AML-193 (cell line): ENCODE data around the gene ERVK3-1.
"Not testable (repeated sequence)": the region's sequence is repeated elsewhere in the genome, so short reads cannot be mapped to it uniquely, and the experiment has no call there.

ENCODE experiments used
- DNase-seq, 2 experiments: peaks; one replicate each; lab custom pipeline; 2025; lab: John Stamatoyannopoulos, UW

The ERVK3-1 gene

DNA sequence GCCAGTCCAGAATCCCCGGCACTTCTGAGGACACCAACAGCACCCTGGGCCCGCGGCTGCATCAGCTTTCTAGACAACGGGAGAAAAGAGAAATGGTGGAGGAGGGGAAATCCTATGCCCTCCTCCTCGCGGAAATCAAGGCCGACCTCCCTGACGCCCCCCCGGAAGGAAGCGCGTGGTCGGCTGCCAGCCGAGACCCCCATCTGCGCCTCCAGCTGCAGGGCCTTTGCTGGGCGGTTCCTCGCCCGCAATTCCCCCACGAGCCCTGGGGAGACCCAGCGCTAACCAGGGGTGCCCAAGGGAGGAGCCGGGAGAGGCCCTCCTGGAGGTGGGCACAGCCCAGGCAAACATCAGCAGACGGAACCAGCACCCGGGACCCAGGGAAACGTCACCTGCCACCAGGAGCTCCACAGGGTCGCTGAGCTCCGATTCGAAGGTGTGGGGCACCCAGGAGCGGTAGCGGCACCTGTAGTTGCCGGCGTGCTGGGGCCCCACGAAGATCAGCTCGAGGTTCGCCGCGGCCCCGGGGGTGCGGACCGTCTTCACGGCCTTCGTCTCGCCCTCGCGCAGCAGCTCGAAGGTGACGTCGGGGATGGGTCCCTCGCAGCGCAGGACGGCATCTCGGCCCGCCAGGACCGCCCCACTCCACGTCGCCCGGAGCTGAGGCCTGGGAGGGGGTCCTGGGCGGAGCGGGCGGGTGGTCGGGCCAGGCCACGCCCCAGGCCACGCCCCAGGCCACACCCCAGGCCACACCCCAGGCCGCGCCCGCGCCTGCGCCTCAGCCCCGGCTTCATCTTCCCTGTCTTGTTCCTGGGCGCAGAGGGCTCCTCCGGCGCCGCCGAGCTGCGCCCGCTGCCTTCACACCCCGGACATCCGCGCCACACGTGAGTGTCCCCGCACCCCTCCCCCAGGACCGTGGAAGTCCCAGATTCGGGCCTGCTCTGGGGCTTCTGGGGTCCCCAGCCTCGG lies 42.1 kb downstream of the ERVK3-1 start:
- DNase-seq: peak; percentile 21 to 27

- DNase-seq: not testable (repeated sequence)
These were observed 42.9 kb downstream of the ERVK3-1 start for GRCh38 chr19:58348080-58348479.

- no peak for DNase-seq
These were observed 44.4 kb downstream of the ERVK3-1 start for GRCh38 chr19:58349590-58349989.

DNA sequence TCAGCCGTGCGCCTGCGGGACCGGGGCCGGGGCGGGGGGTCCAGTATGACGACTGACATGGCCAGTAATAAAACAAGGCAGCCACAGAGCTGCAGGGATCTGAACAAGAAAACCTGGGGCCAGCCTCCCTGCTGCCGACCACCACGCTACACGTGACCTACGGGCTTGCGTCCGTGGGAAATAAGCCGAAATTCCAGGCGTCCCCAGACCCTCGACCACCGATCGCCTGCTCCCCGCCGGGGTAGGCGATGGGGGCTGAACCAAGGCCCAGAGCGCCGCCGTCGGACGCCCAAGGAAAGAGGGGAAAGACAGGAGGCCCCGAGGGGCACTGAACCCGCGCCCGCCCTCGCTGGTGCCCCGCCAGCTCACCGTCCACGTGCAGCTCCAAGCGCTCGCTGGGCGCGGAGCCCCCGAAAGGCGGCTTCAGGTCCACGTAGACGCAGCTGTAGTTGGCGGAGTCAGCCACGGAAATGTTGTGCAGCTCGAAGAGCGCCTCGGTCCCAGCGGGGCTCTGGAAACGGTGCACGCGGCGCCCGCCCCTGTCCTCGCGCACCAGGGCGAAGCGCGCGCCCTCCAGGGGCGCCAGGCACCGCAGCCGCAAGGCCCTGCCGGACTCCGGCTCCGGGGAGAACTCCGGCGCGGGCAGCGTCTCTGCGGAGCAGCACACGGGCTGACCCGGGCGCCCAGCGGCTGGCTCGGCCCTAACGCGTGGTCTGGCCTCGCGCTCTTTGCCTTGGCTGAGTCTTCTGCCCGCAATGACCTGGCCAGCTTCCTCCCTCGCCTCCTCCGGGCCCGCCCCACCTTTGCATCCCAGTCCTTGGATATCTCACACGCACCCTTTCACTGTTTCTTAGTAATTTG lies 45.1 kb downstream of the ERVK3-1 start:
- DNase-seq: no peak

DNA sequence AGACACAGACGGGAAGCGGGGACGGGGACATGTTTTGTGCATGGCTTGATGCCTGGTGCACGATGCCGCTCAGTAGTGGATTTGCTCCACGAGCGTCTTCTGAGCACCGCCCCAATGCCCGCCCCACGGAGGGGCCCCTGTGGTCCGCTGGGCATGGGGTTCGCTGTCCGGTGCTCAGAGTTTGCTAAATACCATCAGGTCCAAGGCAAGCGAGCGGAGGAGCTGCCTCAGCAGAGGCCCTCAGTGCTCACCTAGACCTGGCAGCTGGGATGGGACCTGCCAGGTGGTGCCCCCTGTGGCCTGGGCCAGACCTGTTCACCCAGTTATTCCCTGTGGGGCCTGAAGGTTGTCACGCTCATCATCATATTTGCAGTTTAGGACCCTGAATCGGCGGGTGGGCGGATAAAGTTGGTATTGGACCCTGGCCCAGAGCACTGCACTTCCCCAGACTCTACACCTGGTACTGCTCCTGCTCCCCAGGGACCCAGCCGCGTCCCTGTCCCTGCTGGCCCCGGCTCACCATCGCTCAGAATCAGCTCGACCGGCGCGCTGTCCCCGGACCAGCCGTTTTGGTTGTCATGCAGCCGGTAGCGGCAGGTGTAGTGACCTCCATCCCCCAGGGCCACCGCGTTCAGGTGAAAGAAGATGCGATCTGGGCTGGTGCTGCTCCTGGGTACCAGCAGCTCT lies 45.8 kb downstream of the ERVK3-1 start:
- no peak for DNase-seq

GRCh38 chr19:58351558-58351878 lies 46.3 kb downstream of the ERVK3-1 start:
- no peak for DNase-seq

DNA sequence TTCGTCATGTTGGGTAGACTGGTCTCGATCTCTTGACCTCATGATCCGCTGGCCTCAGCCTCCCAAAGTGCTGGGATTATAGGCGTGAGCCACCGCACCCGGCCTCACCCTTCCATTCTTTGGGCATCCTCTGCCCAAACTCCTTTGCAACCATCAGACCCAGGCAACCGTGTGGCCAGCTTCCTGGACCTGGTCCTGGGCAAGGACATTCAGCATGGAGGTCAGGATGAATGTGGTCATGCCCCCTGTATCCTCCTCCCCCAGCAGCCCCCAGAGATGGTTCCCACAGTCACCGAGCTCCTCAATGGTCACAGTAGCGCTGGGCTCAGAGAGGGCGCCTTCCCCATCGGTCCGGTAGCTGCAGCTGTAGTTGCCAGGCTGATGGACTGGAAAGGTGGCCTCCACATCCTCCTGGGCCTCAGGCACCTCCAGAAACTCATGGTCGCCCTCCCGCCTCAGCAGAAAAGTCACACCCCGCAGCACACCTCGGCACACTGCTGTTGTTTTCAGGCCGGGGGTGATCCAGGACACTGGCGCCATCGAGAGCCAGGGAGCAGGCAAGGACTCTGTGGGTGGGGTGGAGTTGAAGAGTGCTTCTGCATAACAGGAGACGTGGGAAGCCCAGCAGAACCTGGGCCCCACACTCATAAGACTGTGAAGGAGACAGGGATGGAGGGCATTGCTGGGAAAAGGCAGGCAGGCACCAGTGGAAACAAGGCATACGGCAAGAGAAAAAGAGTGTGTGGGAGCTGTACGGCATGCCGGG lies 47.0 kb downstream of the ERVK3-1 start:
- DNase-seq: no peak

- no peak for DNase-seq
These were observed 47.8 kb downstream of the ERVK3-1 start, which contains the start of gene A1BG for GRCh38 chr19:58352760-58353671. TSS of gene A1BG (minus strand) at chr19:58353492. CDS start at chr19:58353437, 55 bp downstream.

DNA sequence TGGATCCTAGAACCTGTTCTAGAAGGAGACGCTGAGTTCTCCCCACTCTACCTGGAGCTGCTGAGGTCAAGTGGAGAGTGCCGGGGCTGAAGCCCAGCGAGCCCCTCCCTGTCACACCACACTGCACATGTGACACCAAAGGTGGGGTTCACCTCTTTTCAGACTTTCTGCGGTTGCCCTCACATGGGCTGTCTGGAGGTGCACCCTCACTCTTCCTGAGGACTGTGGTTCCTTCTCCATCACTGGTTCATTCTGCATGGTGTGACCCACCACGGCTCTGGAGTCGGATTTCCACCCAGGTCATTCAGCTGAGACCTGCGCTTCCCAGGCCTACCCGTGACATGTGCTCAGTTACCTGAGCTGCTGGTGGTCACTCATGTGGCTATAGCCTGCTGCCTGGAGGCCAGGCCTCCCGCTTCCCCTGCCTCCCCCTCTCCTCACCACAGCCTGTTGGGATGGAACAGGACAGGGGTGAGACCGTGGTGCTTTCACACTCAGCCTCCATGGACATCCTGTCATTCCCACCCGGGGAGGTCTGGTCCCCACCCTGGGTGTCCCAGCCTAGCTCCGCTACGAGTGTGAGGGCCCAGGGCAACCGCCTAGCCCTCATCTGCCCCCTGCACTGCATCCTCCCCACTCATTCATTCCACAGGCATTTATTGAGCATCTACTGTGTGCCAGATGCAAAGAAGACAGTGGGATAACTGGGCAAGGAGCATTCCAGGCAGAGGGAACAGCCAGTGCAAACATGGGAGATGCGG lies 48.7 kb downstream of the ERVK3-1 start:
- no peak for DNase-seq

DNA sequence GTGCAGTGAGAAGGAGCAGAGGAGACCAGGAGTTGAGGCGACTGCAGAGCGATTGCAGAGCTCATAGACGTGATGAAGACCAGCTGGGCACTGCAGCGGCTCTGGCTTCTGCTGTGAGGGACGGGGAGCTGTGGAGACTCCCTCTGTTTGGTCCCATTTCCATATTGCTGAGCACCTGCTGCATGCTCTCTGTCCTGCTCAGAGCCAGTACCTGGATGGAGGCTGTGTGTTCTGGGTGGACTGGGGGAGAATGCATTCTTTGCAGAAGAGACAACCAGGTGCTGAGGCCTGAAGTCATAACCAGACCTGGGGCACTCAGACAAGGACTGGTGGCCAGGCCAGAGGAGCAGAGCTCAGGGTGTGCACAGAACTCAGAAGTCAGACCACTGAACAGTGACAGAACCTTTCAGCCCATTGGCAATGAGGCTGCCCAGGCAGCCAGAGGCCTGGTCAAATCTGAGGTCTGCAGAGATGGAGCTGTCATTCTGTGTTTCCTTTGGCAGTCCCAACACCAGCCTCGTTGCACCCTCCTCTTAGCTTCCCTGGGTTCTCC lies 49.4 kb downstream of the ERVK3-1 start:
- no peak for DNase-seq

DNA sequence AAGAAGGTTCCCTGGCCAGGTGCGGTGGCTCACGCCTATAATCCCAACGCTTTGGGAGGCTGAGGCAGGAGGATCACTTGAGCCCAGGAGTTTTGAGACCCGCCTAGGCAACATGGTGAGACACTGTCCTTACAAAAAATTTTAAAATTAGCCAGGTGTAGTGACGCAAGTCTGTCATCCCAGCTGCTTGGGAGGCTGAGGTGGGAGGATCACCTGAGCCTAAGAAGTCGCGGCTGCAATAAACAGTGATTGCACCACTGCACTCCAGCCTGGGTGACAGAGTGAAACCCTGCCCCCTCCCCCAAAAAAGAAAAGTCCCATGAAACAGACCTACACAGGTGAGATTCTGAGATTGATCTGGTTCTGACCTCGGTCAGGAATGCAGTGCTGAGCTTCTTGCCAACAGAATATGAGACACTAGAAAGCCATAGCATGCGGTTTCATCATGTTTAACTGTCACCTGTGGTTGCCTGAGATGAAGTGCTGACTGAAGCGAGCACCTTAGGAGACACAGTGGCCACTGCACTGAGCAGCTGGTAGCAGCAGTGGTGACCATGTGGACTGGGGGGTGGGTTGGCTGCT lies 50.1 kb downstream of the ERVK3-1 start:
- no peak for DNase-seq

- DNase-seq: no peak
These were observed 51.0 kb downstream of the ERVK3-1 start for GRCh38 chr19:58355908-58356765.

DNA sequence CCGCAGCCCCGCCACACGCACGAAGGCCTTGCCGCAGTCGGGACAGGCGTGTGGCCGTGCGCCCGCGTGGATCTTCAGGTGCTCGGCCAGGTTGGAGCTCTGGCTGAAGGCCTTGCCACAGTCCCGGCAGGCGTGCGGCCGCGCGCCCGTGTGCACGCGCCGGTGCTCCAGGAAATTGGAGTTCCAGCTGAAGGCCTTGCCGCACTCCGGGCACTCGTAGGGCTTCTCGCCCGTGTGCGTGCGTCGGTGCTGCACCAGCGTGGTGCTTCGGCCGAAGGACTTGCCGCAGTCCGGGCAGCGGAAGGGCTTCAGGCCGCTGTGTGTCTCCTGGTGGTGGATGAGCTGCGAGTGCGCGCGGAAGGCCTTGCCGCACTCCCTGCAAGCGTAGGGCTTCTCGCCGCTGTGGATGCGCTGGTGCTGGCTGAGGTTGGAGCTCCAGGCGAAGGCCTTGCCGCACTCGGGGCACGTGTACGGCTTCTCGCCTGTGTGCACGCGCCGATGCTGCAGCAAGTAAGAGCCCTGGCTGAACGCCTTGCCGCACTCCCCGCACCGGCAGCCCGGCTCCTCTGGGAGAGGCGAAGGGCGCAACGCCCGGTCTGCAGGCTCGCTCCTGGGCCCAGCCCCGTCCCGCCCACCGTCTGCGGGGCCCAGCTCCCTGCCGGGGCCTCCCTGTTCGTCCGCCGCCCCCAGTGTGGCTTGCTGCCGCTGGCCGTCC lies 51.7 kb downstream of the ERVK3-1 start:
- DNase-seq: no peak

GRCh38 chr19:58357481-58358145 lies 52.4 kb downstream of the ERVK3-1 start:
- no peak for DNase-seq

DNA sequence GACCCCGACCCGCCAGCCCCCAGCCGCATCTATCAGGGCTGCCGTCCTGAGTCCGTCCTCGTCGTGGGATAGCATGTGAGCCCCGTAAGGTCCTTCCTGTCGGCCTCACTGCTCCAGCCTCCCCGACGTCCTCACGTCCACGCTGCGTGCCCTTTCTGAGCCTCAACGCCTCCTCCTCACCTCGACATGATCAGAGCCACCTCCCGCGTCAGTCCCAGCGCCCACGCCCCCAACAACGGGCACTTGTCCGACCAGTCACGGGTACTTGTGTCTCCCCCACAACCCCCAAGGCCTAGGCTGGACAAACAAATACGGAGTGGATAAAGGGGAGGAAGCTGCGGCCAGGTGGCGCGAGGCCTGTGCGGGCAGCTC lies 56.7 kb downstream of the ERVK3-1 start:
- peak; percentile 38 to 47 for DNase-seq

GRCh38 chr19:58362272-58362994 lies 57.3 kb downstream of the ERVK3-1 start, which contains the start of gene ZNF497:
TSS of gene ZNF497 (minus strand) at chr19:58362751. CDS start at chr19:58357635, 5,116 bp downstream.
- peak; percentile 86 to 91 for DNase-seq
